T-helper 1 cell treated with Interleukin-12 subunit alpha and Interleukin-12 subunit beta and Interleukin-4 antibody, amounts not matched to agents 30 ng/mL and 1 ng/mL, for 36 hours (primary cell): ENCODE measurements around the gene OBP2B. TPM values are rescaled to one million over a fixed set of nuclear protein-coding genes. Genes with fewer than 3 reads are reported as not detected.
"Not testable (repeated sequence)": the region's sequence is repeated elsewhere in the genome, so short reads cannot be mapped to it uniquely, and the experiment has no call there.

ENCODE experiments used
- intact Hi-C: fragments of 100-400 bp; cut with micrococcal nuclease; formaldehyde crosslinking; loops from one replicate; pipeline ENCODE4 v1.15.1; 2024
- total RNA-seq: library from RNA; stranded (reverse); gene quantifications from 2 replicates; pipeline ENCODE4 v1.2.3, GENCODE V29; 2022

Gene OBP2B
- total RNA-seq, result not detected in 2 replicates

DNA sequence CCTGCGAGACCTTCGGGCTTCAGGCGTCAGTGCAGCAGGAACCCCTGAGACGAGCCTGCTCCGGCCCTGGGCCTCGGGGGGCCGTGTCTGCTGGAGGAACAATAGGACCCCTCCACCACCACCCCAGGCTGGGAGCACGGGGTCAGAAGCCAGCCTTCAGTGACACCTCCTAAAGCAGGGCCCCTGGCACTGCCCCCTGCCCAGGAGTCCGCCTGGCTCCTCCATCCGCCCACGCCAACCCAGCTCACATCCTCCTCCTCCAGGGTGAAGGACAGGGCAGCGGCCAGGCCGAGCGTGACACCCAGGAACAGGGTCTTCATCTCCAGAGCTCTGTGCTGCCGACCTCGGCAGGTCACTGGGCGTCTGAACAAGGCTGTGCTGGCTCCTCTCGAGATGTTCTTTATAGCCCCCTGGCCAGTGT lies at the start of gene OBP2B:
TSS of gene OBP2B (minus strand) at position 371 of the 421 bp plus-strand sequence. CDS start at position 320, 51 bp downstream.
- intact Hi-C loops, result not testable (repeated sequence)

DNA sequence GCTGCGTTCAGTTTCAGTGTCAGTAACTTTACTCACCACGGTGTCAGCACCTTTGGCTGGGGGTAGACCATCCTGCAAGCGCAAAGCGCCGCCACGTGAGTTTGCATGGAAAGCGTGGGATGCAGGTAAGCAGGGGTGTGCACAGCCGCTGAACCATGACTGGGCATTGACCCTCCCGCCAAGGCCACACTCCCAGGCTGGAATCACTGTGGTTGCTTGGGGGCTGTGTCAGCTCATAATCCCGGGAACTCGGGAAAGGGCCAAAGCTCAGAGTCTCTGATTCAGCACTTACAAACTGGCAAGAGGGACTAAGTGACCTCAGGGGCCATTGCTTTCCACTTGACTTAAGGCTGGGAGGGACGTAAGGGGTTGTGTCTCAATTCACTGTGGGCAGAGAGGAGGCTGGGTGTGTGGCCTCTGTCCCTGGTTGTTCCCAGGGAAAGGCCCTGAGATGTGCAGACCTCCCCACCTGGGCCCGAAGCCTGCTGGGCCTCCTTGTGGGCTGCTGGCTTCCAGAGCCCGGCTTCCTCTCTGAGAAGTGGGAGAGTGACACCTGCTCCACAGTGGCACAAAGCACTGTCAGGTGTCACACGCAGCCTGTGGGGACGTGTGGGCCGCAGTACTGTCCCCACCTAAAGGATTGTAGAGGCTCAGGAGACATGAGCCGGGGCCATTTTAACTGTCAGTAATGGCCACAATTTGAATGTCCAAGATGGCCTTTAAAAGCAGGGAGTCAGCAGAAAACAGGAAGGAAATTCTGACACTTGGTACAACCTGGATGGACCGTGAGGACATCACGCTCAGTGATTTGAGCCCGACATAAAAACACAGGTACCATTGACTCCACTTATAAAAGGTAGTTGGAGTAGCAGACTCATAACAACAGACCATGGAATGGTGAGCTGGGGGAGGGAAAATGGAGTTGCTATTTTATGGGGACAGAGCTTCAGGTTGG lies 49.3 kb upstream of the OBP2B start:
- intact Hi-C loops, result no loop called here

DNA sequence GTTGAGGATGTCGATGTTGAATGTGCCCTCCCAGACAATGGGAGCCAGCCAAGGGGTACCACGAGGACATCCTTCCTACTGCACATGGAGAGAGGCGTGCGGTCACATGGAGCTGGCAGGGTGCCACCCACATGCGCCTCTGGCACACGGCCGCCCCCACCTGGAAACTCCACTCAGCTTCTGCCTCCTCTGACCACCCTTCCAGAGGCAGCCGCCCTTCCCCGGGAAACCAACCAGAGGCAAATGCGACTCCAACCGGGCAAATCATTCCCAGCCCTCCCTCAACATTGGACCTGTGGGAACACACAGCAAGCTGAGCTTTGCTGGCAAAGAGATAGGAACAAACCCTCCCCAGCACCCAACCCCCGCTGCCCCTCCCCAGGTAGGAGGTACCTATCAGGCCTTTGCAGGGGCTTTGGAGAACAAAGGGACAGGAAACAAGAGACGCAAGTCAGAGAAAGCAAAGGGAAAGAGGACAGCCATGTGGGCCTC lies 48.5 kb upstream of the OBP2B start:
- intact Hi-C loops, result no loop called here

DNA sequence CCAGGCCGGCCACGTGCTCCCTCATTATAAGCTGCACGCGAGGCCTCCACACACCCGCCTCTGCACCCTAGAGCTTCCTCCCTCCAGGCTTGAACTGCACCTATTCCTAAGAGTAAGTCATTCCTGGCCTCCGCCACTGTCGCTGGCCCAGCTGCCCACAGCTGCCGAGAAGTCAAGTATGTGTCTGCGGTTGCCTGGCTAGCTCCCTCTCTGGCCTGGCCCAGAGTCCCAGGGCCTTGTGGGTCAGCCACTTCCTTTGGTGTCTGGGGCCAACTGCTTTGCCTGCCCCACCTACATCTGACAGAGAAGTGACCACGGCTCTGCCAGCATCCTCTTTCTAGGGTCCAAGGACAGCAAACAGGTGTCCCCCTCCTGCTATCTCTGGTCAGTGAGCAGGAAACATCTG lies 47.6 kb upstream of the OBP2B start:
- intact Hi-C loops, result no loop called here

- intact Hi-C loops, result no loop called here
These were observed 47.0 kb upstream of the OBP2B start for GRCh38 chr9:133256136-133256461.

- intact Hi-C loops, result no loop called here
These were observed 46.5 kb upstream of the OBP2B start for GRCh38 chr9:133255371-133256135.

GRCh38 chr9:133254471-133254870 lies 45.4 kb upstream of the OBP2B start:
- intact Hi-C loops, result no loop called here

- intact Hi-C loops, result no loop called here
These were observed 44.2 kb upstream of the OBP2B start for GRCh38 chr9:133253268-133253667.

- intact Hi-C loops, result no loop called here
These were observed 43.4 kb upstream of the OBP2B start for GRCh38 chr9:133252301-133253020.

- intact Hi-C loops, result no loop called here
These were observed 42.7 kb upstream of the OBP2B start for GRCh38 chr9:133251773-133252172.

GRCh38 chr9:133251221-133251620 lies 42.2 kb upstream of the OBP2B start:
- intact Hi-C loops, result not testable (repeated sequence)

DNA sequence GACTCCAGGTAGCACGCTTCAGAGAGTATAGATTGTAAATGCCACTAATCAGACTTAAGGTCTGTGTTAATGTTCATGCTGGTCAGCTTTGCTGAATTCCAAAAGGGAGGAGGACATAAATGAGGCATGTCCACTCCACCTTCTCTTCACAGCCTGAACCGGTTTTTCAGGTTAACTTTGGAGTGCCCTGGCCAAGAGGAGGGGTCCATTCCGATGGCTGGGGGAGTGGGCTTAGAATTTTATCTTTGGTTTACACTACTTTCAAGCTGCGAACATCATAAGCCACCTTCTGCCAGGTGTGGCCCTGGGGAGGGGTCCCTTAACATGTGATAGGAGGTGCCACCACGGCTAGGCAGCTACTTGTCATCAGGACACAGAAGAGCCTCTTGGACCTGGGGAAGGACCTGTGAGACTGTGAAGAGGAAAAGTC lies 41.7 kb upstream of the OBP2B start:
- intact Hi-C loops, result no loop called here

DNA sequence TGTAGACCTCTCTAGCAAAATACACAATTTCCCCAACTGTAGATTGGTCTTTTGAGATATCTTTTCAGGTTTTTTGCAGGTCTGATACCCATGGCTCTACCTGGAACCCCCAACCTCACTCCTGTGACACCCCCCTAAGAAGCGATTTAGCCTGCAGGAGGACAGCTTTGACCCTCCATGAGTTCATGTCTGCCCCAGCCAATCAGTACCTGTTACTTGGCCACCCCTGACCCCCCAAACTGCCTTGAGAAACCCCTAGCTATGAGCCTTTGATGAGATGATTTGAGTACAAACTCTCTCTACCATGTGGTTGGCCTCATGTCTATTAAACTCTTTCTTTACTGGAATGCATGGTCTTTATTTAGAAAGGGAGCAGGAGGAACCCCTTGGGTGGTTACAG lies 40.3 kb upstream of the OBP2B start:
- intact Hi-C loops, result loop anchor here (1.0 kb wide), 1 partner anchor 10 kb away; no protein-coding TSS in a partner anchor

DNA sequence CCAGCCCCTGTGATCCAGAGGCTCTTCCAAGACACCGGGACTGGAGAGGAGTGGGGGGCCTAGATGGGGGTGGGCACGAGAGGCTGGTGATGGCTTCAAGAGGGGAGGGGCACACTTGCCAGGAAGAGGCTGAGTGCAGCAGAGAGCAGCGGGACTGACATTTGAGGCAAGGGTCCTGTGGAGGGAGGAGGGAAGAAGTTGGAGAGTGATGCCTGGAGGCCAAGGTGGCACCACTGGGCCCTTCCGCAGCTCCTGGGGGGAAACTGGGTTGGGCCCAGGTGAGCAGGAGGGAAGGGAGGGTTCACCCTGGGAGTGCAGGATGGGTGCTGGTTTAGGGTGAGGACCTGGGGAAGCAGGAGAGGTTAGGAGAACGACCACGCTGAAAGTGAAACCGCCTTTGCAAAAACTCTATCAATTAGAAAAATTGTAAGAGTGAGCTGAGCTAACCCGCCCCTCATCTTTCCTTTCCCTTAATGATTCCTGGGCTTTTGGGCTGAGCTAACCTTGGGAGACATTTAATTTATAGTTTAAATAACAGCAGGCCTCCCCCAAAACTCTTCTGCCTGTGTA lies 39.8 kb upstream of the OBP2B start:
- intact Hi-C loops, result loop anchor here (1.0 kb wide), 1 partner anchor 10 kb away; no protein-coding TSS in a partner anchor

DNA sequence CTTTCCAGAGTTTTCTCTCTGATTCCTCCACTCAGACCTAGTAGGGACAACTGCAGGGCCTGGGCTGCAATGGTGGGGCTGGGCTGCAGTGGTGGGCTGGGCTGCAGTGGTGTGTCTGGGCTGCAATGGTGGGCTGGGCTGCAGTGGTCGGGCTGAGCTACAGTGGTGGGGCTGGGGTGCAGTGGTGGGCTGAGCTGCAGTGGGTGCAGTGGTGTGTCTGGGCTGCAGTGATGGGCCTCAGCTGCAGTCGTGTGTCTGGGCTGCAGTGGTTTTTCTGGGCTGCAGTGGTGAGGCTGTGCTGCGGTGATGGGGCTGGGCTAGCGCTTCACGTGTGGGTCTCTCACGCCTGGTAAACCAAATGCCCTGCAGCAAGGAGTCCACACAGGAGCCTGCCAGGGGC lies 38.6 kb upstream of the OBP2B start:
- intact Hi-C loops, result no loop called here

DNA sequence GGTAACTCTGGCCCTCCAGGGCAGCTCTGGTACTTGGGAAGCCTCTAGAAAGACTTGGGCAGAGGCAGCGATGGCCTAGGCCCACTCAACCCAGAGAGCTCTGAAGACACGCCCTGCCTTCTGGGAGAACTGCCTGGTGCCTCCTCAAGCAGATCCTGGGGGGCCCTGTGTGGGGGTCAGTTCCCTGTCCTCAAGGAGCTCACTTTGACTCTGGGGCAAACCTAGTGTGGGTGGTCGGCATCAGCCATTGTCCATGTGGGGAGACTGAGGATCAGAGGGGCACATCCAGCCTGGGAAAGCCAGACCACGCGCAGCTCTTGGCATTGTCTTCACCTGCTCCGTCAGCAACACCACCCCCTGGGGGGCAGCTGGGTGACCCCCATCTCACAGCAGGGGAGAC lies 37.9 kb upstream of the OBP2B start:
- intact Hi-C loops, result no loop called here

DNA sequence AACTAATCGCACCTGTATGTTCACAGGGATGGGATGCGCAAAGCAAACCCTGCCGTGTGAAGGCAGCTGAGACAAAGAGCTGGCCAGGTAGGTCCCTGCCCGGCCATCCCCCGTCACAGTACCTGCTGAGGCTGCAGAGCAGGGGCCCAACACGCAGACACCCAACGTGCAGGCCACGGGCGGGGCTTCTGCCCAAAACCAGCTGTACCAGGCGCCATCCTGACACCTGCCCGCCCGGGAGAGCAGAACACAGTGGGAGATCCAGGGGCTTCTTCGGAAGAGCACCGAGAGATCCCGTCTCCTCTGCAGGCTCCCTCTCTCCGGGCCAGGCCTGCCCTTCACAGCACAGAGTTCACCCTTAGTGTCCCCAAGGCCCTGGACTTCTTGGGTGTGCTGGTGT lies 37.5 kb upstream of the OBP2B start:
- intact Hi-C loops, result no loop called here

GRCh38 chr9:133242991-133243390 lies 33.9 kb upstream of the OBP2B start:
- intact Hi-C loops, result no loop called here

DNA sequence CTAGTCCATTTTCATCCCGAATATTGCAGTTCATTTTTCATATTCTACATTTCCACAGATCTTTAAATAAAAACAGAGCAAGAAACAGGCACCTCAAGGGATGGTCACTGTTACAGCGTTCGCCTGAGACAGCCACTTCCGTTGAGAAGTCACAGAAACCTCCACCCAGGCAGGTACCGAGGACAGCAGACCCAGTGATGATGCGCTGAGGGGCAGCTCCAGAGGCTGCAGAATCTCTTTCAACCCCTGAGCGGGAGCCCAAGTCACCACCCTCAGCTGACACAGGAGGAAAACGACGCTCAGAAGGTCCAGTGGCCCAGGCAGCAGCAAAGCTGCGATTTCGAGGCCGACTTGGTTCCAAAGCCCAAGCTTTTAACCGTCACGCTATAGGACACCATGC lies 33.2 kb upstream of the OBP2B start:
- intact Hi-C loops, result no loop called here

DNA sequence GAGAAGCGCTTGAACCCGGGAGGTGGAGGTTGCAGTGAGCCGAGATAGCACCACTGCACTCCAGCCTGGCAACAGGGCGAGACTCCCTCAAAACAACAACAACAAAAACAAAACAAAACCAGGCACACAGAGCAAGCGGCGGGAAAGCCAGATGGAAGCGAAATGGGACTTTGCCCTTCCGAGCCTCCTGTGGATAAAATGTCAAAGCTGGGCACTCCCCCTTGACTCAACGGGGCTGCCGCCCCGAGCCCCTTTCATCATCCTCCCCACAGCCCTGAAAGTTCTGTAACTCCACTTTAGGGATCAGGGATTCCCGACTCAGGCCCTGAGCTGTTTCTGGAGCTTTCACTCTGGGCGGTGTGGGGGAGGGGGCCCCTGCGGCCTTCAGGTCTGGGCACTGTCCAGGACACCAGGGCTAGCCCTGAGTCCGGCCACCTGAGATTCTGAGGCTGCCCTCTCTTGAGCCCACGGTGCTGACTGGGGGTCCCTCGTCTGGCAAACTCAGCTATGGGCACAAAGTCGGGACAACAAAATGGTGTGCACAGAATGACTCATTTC lies 30.6 kb upstream of the OBP2B start:
- intact Hi-C loops, result loop anchor here (1.0 to 2.0 kb wide), 7 partner anchors 10 to 247 kb away; partner anchors contain the start of genes MED22 and RPL7A
